IMR-90 (cell line): ENCODE results near the gene OSCP1. TPM values are rescaled to one million over a fixed set of nuclear protein-coding genes. Genes with fewer than 3 reads are reported as not detected.

Experiments
- ATAC-seq: fragments of 200-7000 bp; cut with Tn5 transposase; 2 replicates; pipeline ENCODE4 v1.9.1; 2020; ENCODE audit warnings: low read depth, mild to moderate bottlenecking, moderate library complexity
- BruUV-seq: library from RNA; stranded (reverse); fragments of 400-500 nt; replicated peaks from 2 replicates; lab custom pipeline; 2021; lab: Mats Ljungman, UMichigan
- CTCF ChIA-PET: fragments of 300-600 bp; formaldehyde crosslinking; extraction: SDS; loops from one replicate; lab custom pipeline; 2021; ENCODE audit warnings: antibody characterized with exemption; lab: Yijun Ruan, JAX
- POLR2A ChIA-PET: fragments of 300-600 bp; sonication (Branson Sonifier 250); formaldehyde crosslinking; loops from one replicate; lab custom pipeline; 2022; ENCODE audit warnings: antibody characterized with exemption; ENCODE audit not compliant: unreplicated experiment; lab: Charles Lee
- DNase-seq: peaks from one replicate; pipeline ENCODE4 v3.0.0; 2013
- H2AFZ ChIP-seq: replicated peaks from 2 replicates; pipeline ENCODE3; 2013; ENCODE audit warnings: low read length, mild to moderate bottlenecking; ENCODE audit not compliant: poor library complexity
- H2AK5ac ChIP-seq: 2 replicates; pipeline ENCODE4 v1.6.1; 2013; ENCODE audit warnings: low read depth, low read length, inconsistent platforms
- H2AK9ac ChIP-seq: replicated peaks from 2 replicates; pipeline ENCODE3; 2013; ENCODE audit warnings: mild to moderate bottlenecking, low read depth, low read length, moderate library complexity; ENCODE audit not compliant: poor library complexity
- H2BK120ac ChIP-seq: 2 replicates; pipeline ENCODE4 v1.6.1; 2013; ENCODE audit warnings: low read depth, low read length, inconsistent platforms
- H2BK15ac ChIP-seq: 3 replicates; pipeline ENCODE4 v1.6.1; 2013; ENCODE audit warnings: low read depth, low read length, inconsistent platforms
- H2BK20ac ChIP-seq: 2 replicates; pipeline ENCODE4 v1.6.1; 2013; ENCODE audit warnings: low read depth, mild to moderate bottlenecking, inconsistent platforms, low read length, moderate library complexity
- H2BK5ac ChIP-seq: 2 replicates; pipeline ENCODE4 v1.6.1; 2013; ENCODE audit warnings: mild to moderate bottlenecking, low read depth, low read length, inconsistent platforms; ENCODE audit not compliant: poor library complexity, severe bottlenecking
- H3K14ac ChIP-seq: replicated peaks from 2 replicates; pipeline ENCODE4 v1.6.1; 2013; ENCODE audit warnings: low read depth, low read length, inconsistent platforms
- H3K18ac ChIP-seq: 2 replicates; pipeline ENCODE4 v1.6.1; 2013; ENCODE audit warnings: low read depth, low read length, control low read depth
- H3K23ac ChIP-seq: 2 replicates; pipeline ENCODE4 v1.6.1; 2013; ENCODE audit warnings: low read depth, low read length, inconsistent platforms
- H3K27ac ChIP-seq: 2 replicates; pipeline ENCODE4 v1.5.1; 2013; ENCODE audit warnings: mild to moderate bottlenecking, control low read depth, low read length; ENCODE audit not compliant: insufficient read depth
- H3K27me3 ChIP-seq: 2 replicates; pipeline ENCODE4 v1.6.1; 2013; ENCODE audit warnings: low read length; ENCODE audit not compliant: control insufficient read depth, insufficient read depth
- H3K36me3 ChIP-seq: 2 replicates; pipeline ENCODE4 v1.6.1; 2013; ENCODE audit warnings: low read length, mixed read lengths; ENCODE audit not compliant: control insufficient read depth, insufficient read depth
- H3K4ac ChIP-seq: 2 replicates; pipeline ENCODE4 v1.6.1; 2013; ENCODE audit warnings: low read depth, low read length, inconsistent platforms
- H3K4me1 ChIP-seq: 2 replicates; pipeline ENCODE4 v1.6.1; 2013; ENCODE audit warnings: low read length, mixed read lengths; ENCODE audit not compliant: control insufficient read depth, insufficient read depth
- H3K4me2 ChIP-seq: 2 replicates; pipeline ENCODE4 v1.6.1; 2013; ENCODE audit warnings: low read depth, mild to moderate bottlenecking, control low read depth, low read length, moderate library complexity
- H3K4me3 ChIP-seq: 2 replicates; pipeline ENCODE4 v1.5.1; 2013; ENCODE audit warnings: low read depth, mild to moderate bottlenecking, control low read depth, low read length, moderate library complexity; ENCODE audit not compliant: insufficient read depth
- H3K56ac ChIP-seq: 2 replicates; pipeline ENCODE4 v1.6.1; 2013; ENCODE audit warnings: low read length, inconsistent platforms; ENCODE audit not compliant: insufficient read depth; ENCODE audit errors: extremely low read depth
- H3K79me1 ChIP-seq, 2 experiments: 2 replicates each; pipeline ENCODE4 v1.6.1; 2013; ENCODE audit warnings: low read length in 2 of 2, inconsistent platforms in 1 of 2, low read depth in 1 of 2
- H3K9ac ChIP-seq: 2 replicates; pipeline ENCODE4 v1.6.1; 2013; ENCODE audit warnings: low read depth, low read length, control low read depth
- H3K9me1 ChIP-seq: 2 replicates; pipeline ENCODE4 v1.6.1; 2013; ENCODE audit warnings: low read length, inconsistent platforms; ENCODE audit not compliant: insufficient read depth
- H3K9me3 ChIP-seq: 2 replicates; pipeline ENCODE4 v1.6.1; 2013; ENCODE audit warnings: low read length; ENCODE audit not compliant: control insufficient read depth, insufficient read depth
- H4K20me1 ChIP-seq: 2 replicates; pipeline ENCODE4 v1.6.1; 2013; ENCODE audit warnings: low read length, inconsistent platforms; ENCODE audit not compliant: insufficient read depth
- H4K5ac ChIP-seq: 2 replicates; pipeline ENCODE4 v1.6.1; 2013; ENCODE audit warnings: mild to moderate bottlenecking, low read depth, low read length, control low read depth
- H4K8ac ChIP-seq, 2 experiments: 2 replicates each; pipeline ENCODE4 v1.6.1; 2013; ENCODE audit warnings: low read depth in 2 of 2, low read length in 2 of 2, control low read depth in 1 of 2, inconsistent platforms in 1 of 2
- H4K91ac ChIP-seq: 2 replicates; pipeline ENCODE4 v1.6.1; 2013; ENCODE audit warnings: low read depth, low read length, inconsistent platforms; ENCODE audit not compliant: insufficient read depth
- CEBPB ChIP-seq: IDR thresholded peaks from 2 replicates; pipeline ENCODE4 v1.6.1; 2012; ENCODE audit warnings: low read depth, low read length, improper control_type of control experiment
- CHD1 ChIP-seq: IDR thresholded peaks from 2 replicates; pipeline ENCODE4 v1.6.1; 2012; ENCODE audit warnings: low read depth, low read length, improper control_type of control experiment
- FOS ChIP-seq: fragments of 150-350 bp; IDR thresholded peaks from 2 replicates; pipeline ENCODE4 v1.6.1; 2016; ENCODE audit warnings: low read depth, low read length
- NFE2L2 ChIP-seq: fragments of 150-350 bp; IDR thresholded peaks from 2 replicates; pipeline ENCODE4 v1.6.1; 2016; ENCODE audit warnings: low read depth, mild to moderate bottlenecking, low read length
- USF2 ChIP-seq: fragments of 150-350 bp; IDR thresholded peaks from 2 replicates; pipeline ENCODE4 v1.6.1; 2017; ENCODE audit warnings: mild to moderate bottlenecking, antibody characterized with exemption, low read length, low read depth
- WGBS, 2 experiments: methylation state at CpG; one replicate each; pipeline versions ENCODE4 v1.1.5 to v1.1.7; 2013; ENCODE audit warnings: missing lambda C conversion rate in 2 of 2; ENCODE audit not compliant: insufficient read length in 1 of 2; ENCODE audit errors: extremely low coverage in 2 of 2; 5-methylcytosine and 5-hydroxymethylcytosine counted together
- dilution Hi-C: fragments of 300-500 bp; cut with HindIII; formaldehyde crosslinking; loops from one replicate; pipeline ENCODE4 v1.14.3; 2018; ENCODE audit warnings: low sequenced_read_pairs; ENCODE audit not compliant: unreplicated experiment
- in situ Hi-C: fragments of 300-500 bp; cut with MboI; formaldehyde crosslinking; loops from 3 replicates; pipeline ENCODE4 v1.14.3; 2019; ENCODE audit warnings: low sequenced_read_pairs, inconsistent platforms, mixed read lengths
- intact Hi-C: fragments of 100-400 bp; cut with micrococcal nuclease; formaldehyde crosslinking; loops from 2 replicates; pipeline ENCODE4 v1.10.0; 2022
- polyA plus RNA-seq, 3 experiments: library from polyadenylated mRNA; depleted of rRNA; stranded (reverse); fragments of >200 nt; gene quantifications; 2 replicates each; pipeline ENCODE4 v1.2.3, GENCODE V29; 2012; ENCODE audit warnings: low replicate concordance in 1 of 3
- total RNA-seq: library from RNA; depleted of rRNA; stranded (reverse); fragments of >200 nt; gene quantifications from 2 replicates; pipeline ENCODE4 v1.2.3, GENCODE V29; 2012

OSCP1 gene
- total and polyA plus RNA-seq, 2 of the 4 experiments (the other 2 are of a cell fraction): 7.8 to 11.8 TPM

- no peaks in the 10 kb centered on the region for H3K36me3 ChIP-seq
- intact Hi-C loops (no loop called here), in situ Hi-C loops (no loop called here), dilution Hi-C loops (no loop called here)
- no peak within 1 kb of the TSS for H2BK120ac ChIP-seq
- H2BK5ac ChIP-seq: no peak within 1 kb of the TSS
- peaks cover 39% of the 10 kb centered on the region for H3K27me3 ChIP-seq
- WGBS, 2 experiments: 15% methylated on average over 6 of the region's 13 CpGs; no CpG with 5 or more reads in 1 of the 2 experiments
- no peak within 1 kb of the TSS for H4K5ac ChIP-seq
- H3K9ac ChIP-seq: no peak within 1 kb of the TSS
- H4K20me1 ChIP-seq: no peaks in the 10 kb centered on the region
- H3K4me2 ChIP-seq: peak within 1 kb of the TSS; percentile 38; the same call in 1 of the 2 replicates
- no TSS peak for BruUV-seq
- TF ChIP-seq CEBPB (no peak), CHD1 (no peak), USF2 (no peak), NFE2L2 (no peak), FOS (no peak)
- H2AFZ ChIP-seq: peak within 1 kb of the TSS; percentile 67
- no peak within 1 kb of the TSS for H4K91ac ChIP-seq
- no peak within 1 kb of the TSS for H2AK5ac ChIP-seq
- H3K14ac ChIP-seq: no peak within 1 kb of the TSS
- DNase-seq: no peak
- H2AK9ac ChIP-seq: no peak within 1 kb of the TSS
- ATAC-seq: peak; percentile 24; the same call in 1 of the 2 replicates
- no peak within 1 kb of the TSS for H3K23ac ChIP-seq
- POLR2A ChIA-PET: no interaction called here
- H3K4me1 ChIP-seq: no peaks in the 10 kb centered on the region
- H3K4me3 ChIP-seq: no peak within 1 kb of the TSS
- no peaks in the 10 kb centered on the region for H3K9me1 ChIP-seq
- no peak within 1 kb of the TSS for H4K8ac ChIP-seq
- no peaks in the 10 kb centered on the region for H3K79me1 ChIP-seq
- H3K27ac ChIP-seq: no peak within 1 kb of the TSS
- H3K18ac ChIP-seq: no peak within 1 kb of the TSS
- CTCF ChIA-PET: no interaction called here
- H2BK20ac ChIP-seq: no peak within 1 kb of the TSS
- H3K56ac ChIP-seq: no peak within 1 kb of the TSS
- H3K9me3 ChIP-seq: no peaks in the 10 kb centered on the region
- no peak within 1 kb of the TSS for H2BK15ac ChIP-seq
- H3K4ac ChIP-seq: no peak within 1 kb of the TSS
These were observed 32.6 kb upstream of the OSCP1 start, which contains the start of gene CSF3R for GRCh38 chr1:36482724-36483388. TSS of gene CSF3R (minus strand) at chr1:36482913. CDS start at chr1:36479496, 3,417 bp downstream.
